GM18526 (cell line): Measurements from ENCODE around the gene TUBB6.

Experiments used
- POLR2A ChIP-seq: IDR thresholded peaks from 3 replicates; pipeline ENCODE4 v1.6.1; 2011; ENCODE audit not compliant: insufficient read length; ENCODE audit errors: extremely low read depth

The TUBB6 gene

GRCh38 chr18:12372406-12372805, 64.4 kb downstream of the TUBB6 start:
- no peak for TF ChIP-seq POLR2A

DNA sequence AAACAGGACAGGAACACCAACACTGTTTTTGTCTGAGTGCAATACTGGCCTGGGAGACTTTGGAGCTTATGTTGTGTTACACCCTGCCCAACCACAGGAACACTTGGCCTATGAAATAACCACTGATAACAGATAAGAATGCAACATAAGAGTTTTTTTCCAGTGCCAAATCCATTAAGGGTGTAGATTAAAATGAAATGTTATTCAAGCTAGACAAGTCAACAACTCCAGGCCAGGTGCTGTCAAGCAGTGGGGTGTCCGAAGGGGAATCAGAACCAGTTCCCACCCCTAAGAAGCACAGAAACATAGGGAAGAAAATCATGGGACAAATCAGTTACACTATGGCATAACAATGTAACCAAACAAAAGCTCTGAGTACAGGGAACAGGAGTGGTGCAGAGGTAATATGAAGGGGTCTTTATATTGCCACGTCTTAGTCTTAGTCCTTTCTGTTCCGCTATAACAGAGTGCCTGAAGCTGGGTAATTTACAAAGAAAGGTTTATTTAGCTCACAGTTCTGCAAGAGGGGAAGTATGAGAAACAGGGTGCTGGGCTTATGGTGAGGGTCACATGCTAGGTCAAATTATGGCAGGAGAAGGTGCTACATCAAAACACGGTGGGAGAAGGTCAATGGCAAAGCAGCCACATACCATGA, 65.2 kb downstream of the TUBB6 start:
- no peak for TF ChIP-seq POLR2A

GRCh38 chr18:12373771-12374116, 65.7 kb downstream of the TUBB6 start:
- no peak for TF ChIP-seq POLR2A

- TF ChIP-seq POLR2A, result no peak
Observed at GRCh38 chr18:12374401-12374800, 66.4 kb downstream of the TUBB6 start.
